Measurements from ENCODE around the gene TINAG.

The TINAG gene

GRCh38 chr6:54428431-54428830, 120.2 kb downstream of the TINAG start:
- no peak for DNase-seq (ENCODE audit: low read depth)

- DNase-seq (ENCODE audit: low read depth), result no peak
Measured at GRCh38 chr6:54431466-54431865, 123.2 kb downstream of the TINAG start.
